Stimulated activated CD8-positive, alpha-beta memory T cell treated with anti-CD3 and anti-CD28 coated beads, Interleukin-7, amount 100 ng/mL, for 24 hours (primary cell): ENCODE measurements around the gene FUT1.
"Not testable (repeated sequence)": the region's sequence is repeated elsewhere in the genome, so short reads cannot be mapped to it uniquely, and the experiment has no call there.

ENCODE experiments used
- DNase-seq: peaks from one replicate; pipeline ENCODE4 v3.0.0-alpha.2; 2020; ENCODE audit warnings: low read depth

Gene FUT1

DNA sequence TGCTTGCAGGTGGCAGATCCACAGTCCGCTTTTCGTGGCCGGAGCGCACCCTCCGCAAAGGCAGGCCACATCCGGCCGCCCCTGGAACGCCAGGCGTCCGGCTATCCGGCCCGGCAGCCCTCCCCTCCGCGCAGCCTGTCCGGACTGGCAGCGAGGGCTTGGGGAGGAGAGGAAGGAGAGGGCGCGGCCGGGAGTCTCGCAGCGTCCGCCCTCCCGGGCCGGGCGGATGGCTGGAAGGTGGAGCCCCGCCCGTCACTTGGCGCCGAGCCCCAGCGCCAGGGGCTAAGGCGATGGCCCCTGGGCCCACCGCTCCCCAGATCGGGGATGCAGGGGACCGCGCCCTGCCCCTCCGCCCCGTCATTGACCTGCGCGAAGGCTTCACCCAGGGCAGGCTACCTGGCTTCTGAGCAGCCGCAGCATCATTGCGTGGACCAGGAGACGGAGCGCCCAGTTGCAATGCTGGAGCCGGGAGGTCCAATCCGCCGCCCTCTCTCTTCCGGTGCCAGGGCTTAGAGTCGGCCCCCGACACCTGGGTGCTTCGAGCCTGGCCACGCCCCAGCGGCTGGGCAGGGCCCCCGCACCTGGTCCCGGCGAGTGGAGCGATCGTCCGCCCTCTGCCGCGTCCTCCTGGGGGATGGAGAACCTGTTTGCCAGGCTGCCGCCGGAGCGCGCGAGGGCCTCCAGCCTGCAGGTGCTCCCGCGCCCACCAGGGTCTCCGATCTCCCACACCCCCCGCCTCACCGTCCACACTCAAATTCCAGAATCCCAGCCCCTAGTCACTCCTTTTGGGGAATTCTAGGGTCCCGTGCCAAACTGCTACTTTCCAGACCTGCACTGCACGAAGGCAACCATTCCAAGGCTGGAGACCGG, at the start of gene FUT1:
TSS of gene FUT1 (minus strand) at position 146 of the 870 bp plus-strand sequence. CDS start 1,360 bp downstream, outside the sequence.
- no peak for DNase-seq

DNA sequence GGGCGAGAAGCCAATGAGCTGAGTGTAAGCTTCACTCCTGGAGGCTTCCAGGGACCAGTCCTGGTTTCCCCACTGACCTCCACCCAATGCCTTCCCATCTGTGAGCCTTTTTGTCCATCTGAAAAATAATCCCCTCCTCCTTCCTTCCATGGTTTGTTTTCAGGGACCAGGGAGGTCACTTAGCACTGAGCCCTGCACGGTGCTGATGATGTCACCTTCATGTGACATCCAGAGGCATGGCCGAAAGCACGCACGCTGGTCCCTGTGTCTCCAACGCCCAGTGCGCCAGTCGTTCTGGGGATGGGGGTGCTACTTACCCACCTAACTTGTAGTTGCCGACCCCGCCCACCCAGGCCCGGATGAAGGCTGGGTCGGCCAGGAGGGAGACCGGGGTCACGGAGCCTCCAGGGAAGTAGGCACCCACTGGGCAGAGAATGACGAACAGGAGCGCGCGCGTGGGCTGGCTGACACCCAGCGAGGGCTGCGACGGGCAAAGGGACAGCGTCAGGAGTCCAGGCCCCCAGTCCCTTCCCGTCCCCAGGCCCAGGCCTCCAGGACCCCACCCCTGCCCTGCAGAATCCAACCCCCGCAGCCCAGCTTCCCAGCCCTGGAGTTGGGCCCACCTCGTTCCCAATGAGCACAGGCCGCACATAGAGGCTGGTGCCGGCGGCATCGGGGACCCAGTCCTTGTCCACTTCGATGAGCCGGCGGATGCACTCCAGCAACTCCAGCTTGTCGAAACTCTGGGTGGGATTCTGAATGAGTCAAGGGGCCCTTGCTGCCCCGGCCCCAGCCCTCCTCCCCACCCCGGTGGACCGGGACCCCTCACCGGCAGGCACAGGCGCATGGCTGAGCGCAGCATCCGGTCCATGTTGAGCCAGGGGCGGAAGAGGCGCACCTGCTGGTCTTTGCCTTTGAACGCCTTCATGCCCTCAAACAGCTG, 47.2 kb upstream of the FUT1 start:
- DNase-seq: no peak

GRCh38 chr19:48798937-48799336, 46.5 kb upstream of the FUT1 start:
- DNase-seq: no peak

DNA sequence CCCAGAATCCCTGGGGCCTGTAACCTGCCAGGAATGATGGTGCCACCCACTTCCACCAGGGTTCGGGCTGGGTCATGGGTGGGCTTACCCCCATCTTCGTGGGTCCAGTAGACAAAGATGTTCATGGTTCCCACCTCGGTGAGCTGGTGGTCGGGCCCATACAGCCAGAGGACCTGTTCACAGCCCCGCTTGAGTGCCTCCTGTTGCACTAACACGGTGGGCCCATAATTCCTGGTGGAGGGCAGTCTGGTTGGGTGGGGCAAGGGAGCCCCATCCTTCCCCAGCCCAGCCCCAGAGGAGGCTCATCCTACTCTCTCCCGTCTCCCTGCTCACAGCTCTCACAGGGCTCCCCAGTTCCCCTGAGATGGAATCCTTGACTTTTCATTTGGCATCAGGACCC, 44.7 kb upstream of the FUT1 start:
- DNase-seq: no peak

DNA sequence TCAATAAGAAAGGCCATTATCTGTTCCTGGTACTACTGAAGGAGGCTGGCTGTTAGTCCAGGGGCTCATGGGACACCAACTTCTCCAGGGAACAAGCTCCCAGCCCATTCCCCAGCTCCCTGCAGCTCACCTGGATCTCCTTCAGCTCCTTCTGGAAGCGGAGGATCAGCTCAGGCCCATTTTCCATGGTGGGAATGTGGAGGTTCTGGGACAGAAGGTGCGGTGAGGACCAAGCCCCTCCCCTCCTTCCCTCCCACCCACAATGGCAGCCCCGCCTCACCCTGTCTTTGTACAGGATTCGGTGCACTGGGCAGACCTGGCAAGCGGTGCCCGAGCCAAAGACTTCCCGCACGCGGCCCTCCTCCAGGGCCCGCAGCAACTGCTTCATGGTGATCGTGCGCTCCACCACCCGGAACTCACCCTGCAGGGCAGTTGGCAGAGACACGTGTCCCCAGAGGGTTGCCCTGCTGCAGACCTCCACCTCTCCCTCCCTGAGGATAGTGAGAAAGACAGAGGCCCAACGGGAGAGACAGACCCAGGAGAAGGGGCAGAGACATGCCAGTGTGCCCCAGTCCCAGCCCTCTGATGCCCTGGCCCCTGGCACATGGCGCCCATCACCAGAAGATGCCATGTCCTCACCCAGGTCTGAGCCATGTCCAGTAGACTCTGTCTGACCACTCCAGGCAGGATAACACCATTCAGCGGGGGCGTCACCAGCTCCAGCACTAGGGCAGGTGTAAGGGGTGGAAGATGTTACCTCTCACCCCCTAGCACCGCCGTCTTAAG, 44.0 kb upstream of the FUT1 start:
- DNase-seq: no peak

GRCh38 chr19:48795685-48796070, 43.2 kb upstream of the FUT1 start:
- DNase-seq: no peak

DNA sequence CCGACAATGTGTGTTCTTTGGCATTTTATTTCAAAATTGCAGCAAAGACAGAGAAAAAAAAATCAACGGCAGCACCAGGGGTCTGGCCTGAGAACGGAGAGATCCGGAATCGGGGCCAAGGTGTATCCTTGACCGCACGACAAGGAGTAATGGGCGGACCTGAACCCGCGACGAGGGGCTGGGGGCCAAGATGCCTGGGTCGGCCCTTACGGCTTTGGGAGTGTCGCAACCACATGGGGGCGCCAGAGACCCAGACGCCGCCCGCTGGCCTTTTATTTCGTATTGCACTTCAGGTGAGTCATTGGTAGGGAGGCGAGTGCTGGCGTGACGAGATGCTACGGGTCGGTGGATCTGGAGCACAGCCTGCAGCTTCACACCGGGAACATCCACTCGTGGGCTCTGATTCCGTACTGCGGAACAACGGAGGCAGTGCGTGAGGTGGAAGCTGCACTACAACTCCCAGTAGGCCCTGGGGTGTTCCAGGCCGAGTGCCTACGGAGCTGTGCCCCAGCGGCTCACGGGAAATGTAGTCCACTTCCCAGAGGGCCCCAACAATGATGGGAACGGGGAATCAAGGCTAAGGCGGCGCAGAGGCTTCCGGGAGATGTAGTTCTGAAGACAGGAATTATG, 42.7 kb upstream of the FUT1 start:
- DNase-seq: peak; percentile 60

- no peak for DNase-seq
Observed at GRCh38 chr19:48794291-48794690, 41.9 kb upstream of the FUT1 start.

DNA sequence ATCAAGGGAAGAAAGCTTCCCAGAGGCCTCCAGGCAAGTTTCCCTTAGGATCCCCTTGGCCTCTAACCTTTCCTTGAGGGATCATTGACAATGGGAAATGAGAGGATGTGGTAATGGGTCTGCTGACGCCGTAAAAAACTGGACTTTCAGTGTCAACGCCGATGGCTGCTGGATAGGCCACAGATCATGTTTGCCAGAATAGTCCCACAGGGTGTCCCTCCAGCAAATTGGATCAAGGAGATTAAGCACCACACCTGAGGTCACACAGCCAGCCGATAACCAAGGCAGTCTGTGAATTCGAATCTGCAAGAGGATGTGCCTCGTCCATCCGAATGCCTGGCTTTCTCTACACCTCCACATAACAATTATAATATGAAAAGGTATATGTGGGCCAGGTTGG, 40.8 kb upstream of the FUT1 start:
- DNase-seq: no peak

DNA sequence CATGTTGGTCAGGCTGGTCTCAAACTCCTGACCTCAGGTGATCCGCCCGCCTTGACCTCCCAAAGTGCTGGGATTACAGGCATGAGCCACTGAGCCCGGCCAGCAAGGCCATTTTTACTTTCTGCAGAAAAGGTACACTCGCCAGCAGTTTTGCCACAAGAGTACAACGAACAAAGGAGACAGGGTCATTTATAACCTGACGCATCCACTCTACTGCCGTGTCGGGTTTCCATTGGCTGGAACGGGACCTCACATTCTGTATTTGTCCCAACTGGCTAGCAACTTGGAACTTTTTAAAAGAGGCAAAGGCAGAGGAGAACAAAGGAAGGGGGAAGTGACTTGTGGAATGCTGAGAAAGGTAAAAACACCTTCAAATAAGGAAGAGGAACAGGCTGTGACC, 34.9 kb upstream of the FUT1 start:
- not testable (repeated sequence) for DNase-seq

DNA sequence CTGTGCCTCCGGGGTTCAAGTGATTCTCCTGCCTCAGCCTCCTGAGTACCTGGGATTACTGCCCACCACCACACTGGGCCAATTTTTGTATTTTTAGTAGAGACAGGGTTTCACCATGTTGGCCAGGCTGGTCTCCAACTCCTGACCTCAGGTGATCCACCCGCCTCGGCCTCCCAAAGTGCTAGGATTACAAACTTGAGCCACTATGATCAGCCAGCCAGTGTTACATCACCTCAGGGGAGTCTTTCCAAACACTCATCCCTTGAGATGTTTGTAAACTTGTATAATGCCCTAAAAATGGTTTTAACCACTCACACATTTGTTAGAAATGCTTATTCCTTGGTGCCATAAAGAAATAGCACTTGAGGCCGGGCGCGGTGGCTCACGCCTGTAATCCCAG, 34.0 kb upstream of the FUT1 start:
- DNase-seq: not testable (repeated sequence)

DNA sequence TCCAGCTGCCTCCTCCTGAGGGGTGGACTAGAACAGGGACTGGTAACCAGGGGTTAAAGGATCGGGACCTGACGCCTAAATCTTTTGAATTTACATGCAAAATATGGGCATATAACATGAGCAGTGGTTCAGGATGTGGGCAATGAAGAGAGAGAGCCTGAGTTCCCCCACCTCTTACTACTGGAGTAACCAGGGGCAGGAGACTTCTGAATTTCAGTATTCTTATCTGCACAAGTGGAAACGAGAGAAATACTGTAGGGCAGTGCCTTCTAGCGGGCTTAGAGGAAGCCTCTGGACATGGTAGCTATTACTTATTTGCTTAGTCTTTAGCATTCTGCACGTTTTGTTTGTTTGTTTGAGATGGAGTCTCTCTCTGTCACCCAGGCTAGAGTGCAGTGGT, 32.1 kb upstream of the FUT1 start:
- no peak for DNase-seq

DNA sequence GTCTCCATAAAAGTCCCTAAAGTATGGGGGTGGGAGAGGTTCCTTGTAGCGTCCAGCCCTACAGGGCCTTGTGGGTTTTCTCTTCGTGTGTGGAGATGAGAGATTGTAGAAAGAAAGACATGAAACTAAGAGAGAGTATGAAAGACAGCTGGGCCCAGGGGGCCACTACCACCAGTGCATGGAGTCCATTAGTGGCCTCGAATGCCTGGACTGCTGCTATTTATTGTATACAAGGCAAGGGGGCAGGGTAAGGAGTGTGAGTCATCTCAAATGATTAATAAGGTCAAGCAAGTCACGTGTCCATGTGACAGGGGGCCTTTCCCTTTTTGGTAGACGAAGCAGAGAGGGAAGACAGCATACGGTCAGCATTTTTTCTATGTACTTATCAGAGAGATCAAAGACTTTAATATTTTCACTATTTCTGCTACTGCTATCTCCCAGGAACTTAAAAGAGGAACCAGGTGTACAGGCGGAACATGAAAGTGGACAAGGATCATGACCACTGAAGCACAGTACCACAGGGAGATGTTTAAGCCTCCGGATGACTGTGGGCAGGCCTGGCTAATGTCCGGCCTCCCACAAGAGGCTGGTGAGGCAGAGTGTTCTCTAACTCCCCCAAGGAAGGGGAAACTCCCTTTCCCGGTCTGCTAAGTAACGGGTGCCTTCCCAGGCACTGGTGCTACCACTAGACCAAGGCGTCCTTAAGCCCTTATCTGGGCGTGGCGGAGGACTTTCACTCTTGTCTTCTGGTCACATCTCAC, 28.4 kb upstream of the FUT1 start:
- DNase-seq: no peak

- no peak for DNase-seq
Observed at GRCh38 chr19:48779636-48780035, 27.2 kb upstream of the FUT1 start.

- DNase-seq: no peak
Observed at GRCh38 chr19:48777720-48778119, 25.3 kb upstream of the FUT1 start.

DNA sequence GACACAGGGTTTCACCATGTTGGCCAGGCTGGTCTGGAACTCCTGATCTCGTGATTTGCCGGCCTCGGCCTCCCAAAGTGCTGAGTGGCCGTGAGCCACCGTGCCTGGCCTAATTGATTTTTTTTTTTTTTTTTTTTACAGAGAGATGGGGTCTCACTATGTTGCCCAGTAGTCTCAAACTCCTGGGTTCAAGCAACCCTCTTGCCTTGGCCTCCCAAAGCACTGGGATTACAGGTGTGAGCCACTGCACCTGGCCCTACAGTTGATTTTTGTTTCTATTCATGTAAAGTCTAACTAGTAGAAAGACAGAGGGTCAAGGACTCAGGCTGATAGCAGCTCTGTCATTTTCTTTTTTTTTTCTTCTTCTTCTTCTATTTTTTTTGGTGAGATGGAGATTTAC, 24.7 kb upstream of the FUT1 start:
- DNase-seq: no peak

DNA sequence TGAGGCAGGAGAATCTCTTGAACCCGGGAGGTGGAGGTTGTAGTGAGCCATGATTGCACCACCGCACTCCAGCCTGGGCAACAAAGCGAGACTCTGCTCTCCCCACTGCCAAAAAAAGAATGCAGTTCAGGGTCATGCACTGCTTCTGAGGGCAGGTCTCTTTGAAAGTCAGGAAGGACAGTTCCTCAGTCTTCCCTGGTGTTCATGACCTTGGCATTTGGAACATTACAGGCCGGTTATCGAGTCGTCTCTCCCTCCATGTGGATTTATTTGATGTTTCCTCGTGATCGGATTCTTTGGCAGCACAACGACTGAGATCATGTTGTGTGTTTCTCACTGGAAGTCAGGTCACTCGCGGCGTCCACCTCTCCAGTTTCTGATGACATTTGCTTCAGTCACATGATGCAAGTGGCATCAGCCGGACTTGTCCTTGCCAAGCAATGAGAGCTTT, 20.1 kb upstream of the FUT1 start:
- DNase-seq: no peak

DNA sequence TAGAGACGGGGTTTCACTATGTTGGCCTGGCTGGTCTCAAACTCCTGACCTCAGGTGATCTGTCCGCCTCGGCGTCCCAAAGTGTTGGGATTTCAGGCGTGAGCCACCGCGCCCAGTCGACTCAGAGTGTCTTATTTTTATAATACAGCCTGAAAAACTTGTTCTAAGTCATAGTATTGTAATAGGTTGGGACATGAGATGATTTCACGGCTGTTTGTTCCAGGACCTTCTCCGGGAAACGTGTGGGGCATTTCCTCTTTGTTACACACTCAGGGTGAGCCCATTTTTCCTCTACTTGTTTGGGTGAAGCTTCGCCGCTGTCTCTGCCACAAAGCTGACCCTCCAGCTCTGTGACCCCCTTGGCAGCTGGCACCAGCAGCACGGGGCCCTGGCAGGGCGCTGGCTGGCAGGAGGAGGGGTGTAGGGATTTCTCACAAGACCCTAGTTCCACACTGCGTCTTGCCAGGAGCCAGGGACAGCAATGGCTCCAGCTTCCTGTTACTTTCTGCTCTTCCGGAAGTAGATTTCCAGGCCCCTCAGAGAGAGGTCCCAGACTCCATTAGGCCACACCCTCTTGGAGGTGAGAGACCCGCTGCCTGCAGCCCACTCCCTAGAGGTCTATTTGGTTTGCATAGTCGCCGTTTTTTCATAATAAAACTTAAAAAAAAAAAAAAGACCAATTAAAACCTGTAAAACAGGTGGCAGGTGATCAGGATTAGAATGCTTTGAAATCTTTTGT, 18.5 kb upstream of the FUT1 start:
- no peak for DNase-seq

- no peak for DNase-seq
Observed at GRCh38 chr19:48770266-48770665, 17.8 kb upstream of the FUT1 start.
